GM15510 (cell line): ENCODE measurements around the gene FTCD.

Source experiments
- POLR2A ChIP-seq: IDR thresholded peaks from 3 replicates; pipeline ENCODE4 v1.6.1; 2011; ENCODE audit warnings: borderline replicate concordance; ENCODE audit not compliant: insufficient read length; ENCODE audit errors: extremely low read depth

The FTCD gene

DNA sequence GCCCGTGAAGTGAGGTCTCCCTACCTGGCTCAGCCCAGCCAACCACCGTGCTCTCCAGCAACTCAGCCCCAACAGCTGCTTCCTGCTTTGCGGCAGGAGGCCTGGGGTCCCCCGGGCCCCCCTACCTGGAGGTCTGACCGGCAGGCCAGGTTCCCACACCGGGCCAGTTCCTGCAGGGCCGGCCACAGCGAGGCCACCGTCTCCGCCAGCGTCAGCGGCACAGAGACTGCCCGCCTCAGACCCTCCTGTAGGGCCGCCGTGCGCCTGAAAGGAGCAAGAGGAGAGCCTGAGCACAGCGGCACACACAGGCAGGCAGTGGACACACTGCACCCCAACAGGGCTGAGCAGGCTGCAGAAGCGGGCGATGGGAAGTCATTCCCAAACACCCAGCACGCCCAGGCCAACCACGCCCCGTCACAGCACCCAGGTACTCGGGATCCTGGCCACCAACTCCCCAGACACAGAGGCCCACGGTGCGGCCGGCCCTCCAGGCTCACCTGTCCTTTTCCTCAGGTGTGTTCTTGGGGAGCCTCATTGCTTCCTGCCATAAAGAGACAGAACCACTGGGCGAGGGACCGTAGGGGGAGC, 16.9 kb downstream of the FTCD start:
- no peak for TF ChIP-seq POLR2A

DNA sequence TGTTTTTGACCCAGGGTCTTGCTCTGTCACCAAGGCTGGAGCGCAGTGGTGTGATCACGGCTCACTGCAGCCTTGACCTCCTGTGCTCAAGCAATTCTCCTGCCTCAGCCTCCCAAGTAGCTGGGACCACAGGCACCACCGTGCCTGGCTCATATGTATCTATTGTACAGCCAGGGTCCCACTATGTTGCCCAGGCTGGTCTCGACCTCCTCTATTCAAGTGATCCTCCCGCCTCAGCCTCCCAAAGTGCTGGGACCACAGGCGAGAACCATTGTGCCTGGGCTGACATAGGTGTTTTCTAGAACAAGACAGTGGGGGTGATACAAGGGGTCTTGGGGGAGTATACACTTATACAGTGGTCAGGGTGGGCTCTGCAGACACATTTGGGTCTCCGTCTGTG, 17.5 kb downstream of the FTCD start:
- no peak for TF ChIP-seq POLR2A

GRCh38 chr21:46136739-46137349, 18.5 kb downstream of the FTCD start:
- no peak for TF ChIP-seq POLR2A

GRCh38 chr21:46135782-46136395, 19.5 kb downstream of the FTCD start:
- TF ChIP-seq POLR2A = no peak

- no peak for TF ChIP-seq POLR2A
Measured at GRCh38 chr21:46131838-46132651, 23.3 kb downstream of the FTCD start.

DNA sequence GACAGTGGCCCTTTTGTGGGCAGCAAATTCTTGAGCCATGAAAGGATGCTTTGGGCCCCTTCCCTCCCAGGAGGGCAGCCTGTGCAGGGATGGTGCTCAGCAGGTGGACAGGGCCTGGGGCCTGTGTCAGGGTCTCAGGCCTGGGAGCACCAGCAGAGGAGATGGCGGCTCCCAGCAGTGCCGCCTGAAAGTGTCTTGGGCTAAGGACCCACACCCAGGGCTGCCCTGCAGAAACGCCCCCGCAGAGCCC, 23.9 kb downstream of the FTCD start:
- TF ChIP-seq POLR2A = no peak

GRCh38 chr21:46130831-46131587, 24.4 kb downstream of the FTCD start:
- TF ChIP-seq POLR2A = no peak

- TF ChIP-seq POLR2A = no peak
Measured at GRCh38 chr21:46129846-46130651, 25.3 kb downstream of the FTCD start.

- TF ChIP-seq POLR2A = no peak
Measured at GRCh38 chr21:46128933-46129571, 26.3 kb downstream of the FTCD start.

GRCh38 chr21:46128106-46128932, 27.1 kb downstream of the FTCD start:
- no peak for TF ChIP-seq POLR2A

- no peak for TF ChIP-seq POLR2A
Measured at GRCh38 chr21:46127239-46128105, 27.9 kb downstream of the FTCD start.
